Adipocyte (in vitro differentiated cells): ENCODE measurements around the gene CXXC5.

ENCODE experiments used
- DNase-seq: peaks from one replicate; pipeline ENCODE4 v3.0.0-alpha.2; 2015; ENCODE audit warnings: low read depth
- H3K27me3 ChIP-seq: replicated peaks from 2 replicates; pipeline ENCODE4 v1.7.0; 2013; ENCODE audit warnings: mild to moderate bottlenecking, low read length, moderate library complexity; ENCODE audit not compliant: control insufficient read depth, insufficient read depth
- H3K36me3 ChIP-seq: 2 replicates; pipeline ENCODE4 v1.7.0; 2013; ENCODE audit warnings: low read length, mild to moderate bottlenecking, moderate library complexity; ENCODE audit not compliant: control insufficient read depth, insufficient read depth, severe bottlenecking
- H3K4me1 ChIP-seq: 2 replicates; pipeline ENCODE4 v1.7.0; 2013; ENCODE audit warnings: mild to moderate bottlenecking, low read length, moderate library complexity; ENCODE audit not compliant: control insufficient read depth, insufficient read depth
- H3K4me3 ChIP-seq: 2 replicates; pipeline ENCODE4 v1.7.0; 2013; ENCODE audit warnings: mild to moderate bottlenecking, low read length, moderate library complexity
- H3K9ac ChIP-seq: 2 replicates; pipeline ENCODE4 v1.7.0; 2013; ENCODE audit warnings: mild to moderate bottlenecking, low read length, moderate library complexity
- H3K9me3 ChIP-seq: 2 replicates; pipeline ENCODE4 v1.7.0; 2013; ENCODE audit warnings: mild to moderate bottlenecking, low read length, moderate library complexity; ENCODE audit not compliant: control insufficient read depth

The CXXC5 gene

GRCh38 chr5:139646111-139646510 lies 2.0 kb upstream of the CXXC5 start:
- DNase-seq = no peak
- Histone ChIP-seq H3K4me3 (no peak overlapping the region), H3K27me3 (no peaks in the 10 kb centered on the region), H3K9ac (no peak overlapping the region), H3K36me3 (no peaks in the 10 kb centered on the region), H3K4me1 (peaks cover 34% of the 10 kb centered on the region), H3K9me3 (no peaks in the 10 kb centered on the region)

- Histone ChIP-seq H3K36me3 (no peaks in the 10 kb centered on the region), H3K4me1 (peaks cover 33% of the 10 kb centered on the region), H3K9ac (peak overlapping the region; percentile 81), H3K4me3 (peak overlapping the region; percentile 76), H3K9me3 (no peaks in the 10 kb centered on the region), H3K27me3 (no peaks in the 10 kb centered on the region)
- no peak for DNase-seq
Observed at GRCh38 chr5:139646912-139647505, 1.1 kb upstream of the CXXC5 start.

- Histone ChIP-seq H3K9me3 (no peaks in the 10 kb centered on the region), H3K36me3 (no peaks in the 10 kb centered on the region), H3K4me3 (peak overlapping the region; percentile 76), H3K4me1 (peaks cover 36% of the 10 kb centered on the region), H3K27me3 (no peaks in the 10 kb centered on the region), H3K9ac (peak overlapping the region; percentile 81)
- no peak for DNase-seq
Observed at GRCh38 chr5:139647506-139648204, 494 bp upstream of the CXXC5 start.

GRCh38 chr5:139649082-139649991 lies 1.2 kb downstream of the CXXC5 start:
- H3K27me3 ChIP-seq = no peaks in the 10 kb centered on the region
- peak overlapping the region; percentile 95 for H3K9ac ChIP-seq
- no peaks in the 10 kb centered on the region for H3K36me3 ChIP-seq
- H3K4me1 ChIP-seq = peaks cover 46% of the 10 kb centered on the region
- peak overlapping the region; percentile 91 for H3K4me3 ChIP-seq
- H3K9me3 ChIP-seq = no peaks in the 10 kb centered on the region
- peak; percentile 62 for DNase-seq

GRCh38 chr5:139650031-139650688 lies 2.0 kb downstream of the CXXC5 start:
- H3K36me3 ChIP-seq = no peaks in the 10 kb centered on the region
- peak overlapping the region; percentile 91 for H3K4me3 ChIP-seq
- no peaks in the 10 kb centered on the region for H3K27me3 ChIP-seq
- H3K9me3 ChIP-seq = no peaks in the 10 kb centered on the region
- DNase-seq = peak; percentile 76
- peaks cover 54% of the 10 kb centered on the region for H3K4me1 ChIP-seq
- peak overlapping the region; percentile 95 for H3K9ac ChIP-seq

- DNase-seq = no peak
- H3K9me3 ChIP-seq = no peaks in the 10 kb centered on the region
- H3K36me3 ChIP-seq = no peaks in the 10 kb centered on the region
- H3K4me3 ChIP-seq = peak overlapping the region; percentile 91
- H3K27me3 ChIP-seq = no peaks in the 10 kb centered on the region
- peak overlapping the region; percentile 95 for H3K9ac ChIP-seq
- peaks cover 59% of the 10 kb centered on the region for H3K4me1 ChIP-seq
Observed at GRCh38 chr5:139650689-139651042, 2.5 kb downstream of the CXXC5 start.

GRCh38 chr5:139651043-139651834 lies 3.1 kb downstream of the CXXC5 start:
- peak; percentile 76 for DNase-seq
- no peaks in the 10 kb centered on the region for H3K9me3 ChIP-seq
- no peaks in the 10 kb centered on the region for H3K36me3 ChIP-seq
- H3K4me1 ChIP-seq = peaks cover 64% of the 10 kb centered on the region
- H3K9ac ChIP-seq = peak overlapping the region; percentile 95
- H3K27me3 ChIP-seq = no peaks in the 10 kb centered on the region
- peak overlapping the region; percentile 91 for H3K4me3 ChIP-seq

- H3K4me1 ChIP-seq = peaks cover 68% of the 10 kb centered on the region
- no peaks in the 10 kb centered on the region for H3K9me3 ChIP-seq
- H3K36me3 ChIP-seq = no peaks in the 10 kb centered on the region
- H3K4me3 ChIP-seq = peak overlapping the region; percentile 91
- peak overlapping the region; percentile 76 for H3K9ac ChIP-seq
- DNase-seq = peak; percentile 90
- H3K27me3 ChIP-seq = no peaks in the 10 kb centered on the region
Observed at GRCh38 chr5:139651853-139652787, 4.0 kb downstream of the CXXC5 start.

- peaks cover 67% of the 10 kb centered on the region for H3K4me1 ChIP-seq
- peak overlapping the region; percentile 91 for H3K4me3 ChIP-seq
- H3K36me3 ChIP-seq = no peaks in the 10 kb centered on the region
- no peaks in the 10 kb centered on the region for H3K9me3 ChIP-seq
- DNase-seq = peak; percentile 64
- H3K9ac ChIP-seq = peak overlapping the region; percentile 76
- H3K27me3 ChIP-seq = no peaks in the 10 kb centered on the region
Observed at GRCh38 chr5:139652788-139653241, 4.7 kb downstream of the CXXC5 start.
